NCI-H128 (cell line): ENCODE measurements around the gene SPART.

Experiments
- DNase-seq: peaks from one replicate; lab custom pipeline; 2025; ENCODE audit not compliant: unreplicated experiment; lab: John Stamatoyannopoulos, UW

Gene SPART

GRCh38 chr13:36258831-36259230, 87.4 kb downstream of the SPART start:
- DNase-seq = no peak
